HEK293T (cell line): ENCODE results near the gene FAM229A.

Experiments
- CTCF ChIA-PET: fragments of 350-600 bp; formaldehyde crosslinking; extraction: SDS; loops from one replicate; lab custom pipeline; 2021; ENCODE audit warnings: antibody characterized with exemption, inconsistent platforms; lab: Yijun Ruan, JAX
- POLR2A ChIA-PET: fragments of 350-600 bp; formaldehyde crosslinking; extraction: SDS; loops from one replicate; lab custom pipeline; 2020; ENCODE audit warnings: antibody characterized with exemption, inconsistent platforms; lab: Yijun Ruan, JAX
- DNase-seq: peaks from one replicate; pipeline ENCODE4 v3.0.0; 2012; ENCODE audit warnings: mixed read lengths; ENCODE audit errors: extremely low spot score
- ARNT ChIP-seq: fragments of 450-650 bp; IDR thresholded peaks from 2 replicates; pipeline ENCODE4 v1.6.1; 2017; ENCODE audit warnings: mild to moderate bottlenecking
- BHLHE40 ChIP-seq: fragments of 450-650 bp; IDR thresholded peaks from 2 replicates; pipeline ENCODE4 v1.6.1; 2016; ENCODE audit warnings: mild to moderate bottlenecking, moderate library complexity, borderline replicate concordance
- CTBP1 ChIP-seq: fragments of 450-650 bp; IDR thresholded peaks from 2 replicates; pipeline ENCODE4 v1.6.1; 2016; ENCODE audit warnings: borderline replicate concordance
- ELF4 ChIP-seq: fragments of 450-650 bp; IDR thresholded peaks from 2 replicates; pipeline ENCODE4 v1.6.1; 2017; ENCODE audit warnings: antibody characterized with exemption
- FOXA1 ChIP-seq: fragments of 450-650 bp; IDR thresholded peaks from 2 replicates; pipeline ENCODE4 v1.6.1; 2016; ENCODE audit warnings: mild to moderate bottlenecking
- FOXK2 ChIP-seq: fragments of 450-650 bp; IDR thresholded peaks from 2 replicates; pipeline ENCODE4 v1.6.1; 2016; ENCODE audit warnings: mild to moderate bottlenecking
- FOXM1 ChIP-seq: fragments of 450-650 bp; IDR thresholded peaks from 2 replicates; pipeline ENCODE4 v1.6.1; 2017; ENCODE audit warnings: mild to moderate bottlenecking, borderline replicate concordance
- HDGF ChIP-seq: fragments of 450-650 bp; IDR thresholded peaks from 2 replicates; pipeline ENCODE4 v1.6.1; 2017; ENCODE audit warnings: antibody characterized with exemption, borderline replicate concordance
- L3MBTL2 ChIP-seq: fragments of 450-650 bp; conservative IDR thresholded peaks from 2 replicates; pipeline ENCODE4 v1.6.1; 2016; ENCODE audit warnings: mild to moderate bottlenecking
- LEF1 ChIP-seq: fragments of 450-650 bp; IDR thresholded peaks from 2 replicates; pipeline ENCODE4 v1.6.1; 2017; ENCODE audit warnings: mild to moderate bottlenecking, borderline replicate concordance
- NFRKB ChIP-seq: fragments of 450-650 bp; IDR thresholded peaks from 2 replicates; pipeline ENCODE4 v1.6.1; 2016; ENCODE audit warnings: mild to moderate bottlenecking, moderate library complexity
- PKNOX1 ChIP-seq: fragments of 450-650 bp; IDR thresholded peaks from 2 replicates; pipeline ENCODE4 v1.6.1; 2016
- SP1 ChIP-seq: fragments of 450-650 bp; IDR thresholded peaks from 2 replicates; pipeline ENCODE4 v1.6.1; 2017
- SUZ12 ChIP-seq: fragments of 450-650 bp; IDR thresholded peaks from 2 replicates; pipeline ENCODE4 v1.6.1; 2016; ENCODE audit warnings: mild to moderate bottlenecking
- TARDBP ChIP-seq: fragments of 450-650 bp; IDR thresholded peaks from 2 replicates; pipeline ENCODE4 v1.6.1; 2016
- ZNF384 ChIP-seq: fragments of 450-650 bp; IDR thresholded peaks from 2 replicates; pipeline ENCODE4 v1.6.1; 2016

Gene FAM229A

DNA sequence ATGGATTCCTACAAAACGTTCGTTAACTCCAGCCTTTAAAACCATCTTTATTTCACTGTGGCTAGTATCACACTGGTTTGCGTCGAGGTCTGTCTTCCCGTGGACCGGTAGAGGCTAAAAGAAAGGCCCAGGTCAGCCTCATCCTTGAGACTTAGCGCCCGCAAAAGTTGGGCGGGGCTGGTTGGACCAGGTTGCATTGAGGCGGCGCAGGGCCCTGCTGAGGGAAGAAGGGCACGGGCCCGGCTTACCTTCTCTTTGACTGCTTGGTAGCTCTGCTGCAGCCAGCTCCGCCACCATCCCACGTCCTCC is 31.5 kb upstream of the FAM229A start:
- ChIA-PET CTCF (interaction anchor here (0.6 to 0.9 kb wide), 2 partner anchors 193 to 244 kb away, joined by 3 read pairs; no protein-coding TSS in a partner anchor), POLR2A (interaction anchor here (0.6 to 2.2 kb wide), 11 partner anchors 15 to 637 kb away, joined by 3 to 12 read pairs (median 4); partner anchors contain the start of genes HDAC1, MARCKSL1 and TMEM39B)
- no peak for TF ChIP-seq ZNF384
- TF ChIP-seq CTBP1, result no peak
- no peak for TF ChIP-seq LEF1
- TF ChIP-seq SUZ12, result no peak
- TF ChIP-seq FOXM1, result no peak
- TF ChIP-seq HDGF, result 0 out of 2 replicates have a peak, but pooled peaks have one; percentile 18
- no peak for TF ChIP-seq ELF4
- TF ChIP-seq SP1, result no peak
- no peak for TF ChIP-seq FOXK2
- peak; percentile 75 for DNase-seq

DNA sequence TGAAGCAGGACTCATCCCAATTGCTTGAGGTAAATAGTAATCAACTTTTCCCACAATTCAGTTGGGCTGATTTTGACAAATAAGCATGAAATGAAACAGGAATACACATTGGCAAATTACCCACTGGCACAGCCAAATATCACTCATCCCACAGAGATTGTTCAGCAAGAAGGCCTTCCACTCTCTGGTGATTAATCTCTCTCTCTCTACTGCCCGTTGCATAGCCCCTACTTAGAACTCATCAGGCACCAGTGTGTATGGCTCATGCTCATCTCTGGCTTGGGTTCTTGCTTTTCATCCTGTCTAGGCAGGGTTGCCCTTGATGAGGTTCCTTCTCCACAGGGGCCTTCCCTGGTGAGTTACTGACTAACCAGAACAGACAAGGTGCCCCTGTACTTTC is 30.9 kb upstream of the FAM229A start:
- ChIA-PET CTCF (interaction anchor here (0.5 kb wide), 1 partner anchor 20 kb away, joined by 3 read pairs; no protein-coding TSS in a partner anchor), POLR2A (interaction anchor here (0.6 kb wide), 1 partner anchor 637 kb away, joined by 4 read pairs; no protein-coding TSS in a partner anchor)
- TF ChIP-seq HDGF (no peak), SUZ12 (no peak), FOXM1 (no peak), L3MBTL2 (no peak), BHLHE40 (no peak), CTBP1 (no peak), PKNOX1 (no peak)
- no peak for DNase-seq

DNA sequence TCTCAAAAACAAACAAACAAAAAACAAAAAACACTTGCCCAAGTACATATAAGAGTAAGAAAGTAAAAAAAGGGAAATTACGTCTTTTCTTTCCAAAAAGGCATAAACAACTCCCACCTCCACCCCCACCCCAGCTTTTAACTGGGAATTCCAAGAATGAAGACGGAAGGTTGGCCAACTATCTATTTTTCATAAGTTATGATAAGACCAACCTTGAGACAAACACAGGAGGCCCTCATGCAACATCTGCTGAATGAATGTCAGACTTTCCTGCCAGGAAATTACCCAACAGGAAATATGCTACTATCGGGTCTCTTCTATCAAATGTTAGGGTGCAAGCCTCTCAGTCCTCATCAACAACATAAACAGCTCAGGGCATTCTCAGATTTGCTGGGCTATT is 30.0 kb upstream of the FAM229A start:
- DNase-seq, result no peak
- ChIA-PET CTCF (interaction anchor here (0.5 kb wide), 1 partner anchor 21 kb away, joined by 3 read pairs; no protein-coding TSS in a partner anchor), POLR2A (no interaction called here)
- TF ChIP-seq ARNT (no peak), FOXM1 (no peak), HDGF (no peak), L3MBTL2 (no peak), TARDBP (no peak), NFRKB (no peak), ELF4 (no peak)

DNA sequence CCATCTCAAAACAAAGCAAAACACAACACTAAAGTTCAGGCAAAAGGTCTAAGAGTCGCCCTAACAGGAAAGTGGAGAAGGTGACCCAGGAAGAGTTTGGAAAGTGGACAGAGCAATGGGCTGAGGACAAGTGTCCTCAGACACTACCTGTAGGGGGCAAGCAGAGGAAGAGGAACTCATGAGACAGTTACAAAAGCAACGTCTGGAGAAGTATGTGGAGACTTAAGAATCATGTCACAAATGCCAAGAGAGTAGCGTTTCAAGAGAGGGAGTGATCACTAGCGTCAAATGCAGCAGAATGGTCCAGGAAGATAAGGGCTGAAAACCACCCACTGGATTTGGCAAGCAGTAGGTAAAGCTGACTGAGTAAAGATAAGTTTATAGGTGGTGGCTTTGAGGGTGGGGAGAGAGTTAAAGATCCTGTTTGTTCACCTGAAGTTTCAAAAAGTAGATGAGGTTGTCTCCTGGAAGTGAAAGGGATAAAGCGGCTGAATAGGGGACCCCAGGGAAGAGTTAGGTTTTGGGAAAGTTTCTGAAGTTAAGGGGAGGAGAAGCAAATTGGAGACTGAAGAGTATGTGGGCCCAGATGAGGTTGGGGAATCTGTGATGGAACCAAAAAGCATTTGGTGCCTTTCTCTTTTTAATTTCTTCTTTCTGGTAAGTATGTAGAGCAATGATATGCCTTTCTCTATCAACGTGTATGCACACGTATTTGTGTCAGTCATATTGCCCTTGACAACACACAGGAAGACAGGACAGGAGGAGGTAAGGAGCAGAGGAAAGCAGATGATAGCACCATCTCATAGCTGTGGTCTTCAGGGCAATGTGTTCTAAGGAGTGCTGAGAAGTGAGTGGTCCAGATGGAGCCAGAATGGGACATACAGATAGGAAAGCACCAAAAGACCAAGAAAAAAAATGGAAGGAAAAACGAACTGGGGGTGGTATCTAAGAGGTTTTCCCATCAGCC is 28.9 kb upstream of the FAM229A start:
- POLR2A ChIA-PET, result no interaction called here
- TF ChIP-seq NFRKB (no peak), BHLHE40 (no peak), TARDBP (no peak), FOXK2 (no peak), L3MBTL2 (no peak), ARNT (no peak), ELF4 (no peak), SUZ12 (no peak), HDGF (no peak), ZNF384 (no peak)
- no peak for DNase-seq
- CTCF ChIA-PET, result no interaction called here

DNA sequence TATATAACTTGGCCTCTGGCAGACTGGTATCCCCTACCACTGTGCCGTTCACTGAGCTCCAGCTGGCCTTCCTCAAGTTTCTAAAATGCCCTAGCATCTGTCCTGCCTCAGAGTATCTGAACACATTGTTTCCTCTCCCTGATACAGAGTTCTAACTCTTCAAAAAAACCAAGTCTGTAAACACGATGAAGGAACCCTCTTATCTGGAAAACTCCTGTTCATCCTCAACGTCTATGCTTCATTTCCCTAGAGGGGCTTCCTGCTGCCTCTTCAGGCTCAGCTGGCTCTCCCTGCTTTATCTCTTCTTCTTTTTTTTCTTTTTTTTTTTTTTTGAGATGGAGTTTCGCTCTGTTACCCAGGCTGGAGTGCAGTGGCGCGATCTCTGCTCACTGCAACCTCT is 26.4 kb upstream of the FAM229A start:
- DNase-seq, result no peak
- ChIA-PET POLR2A (no interaction called here), CTCF (no interaction called here)
- TF ChIP-seq NFRKB, result no peak
- no peak for TF ChIP-seq ZNF384
- TF ChIP-seq FOXA1, result no peak
- TF ChIP-seq CTBP1, result no peak
- no peak for TF ChIP-seq HDGF
- no peak for TF ChIP-seq L3MBTL2
- TF ChIP-seq BHLHE40, result no peak
- TF ChIP-seq ARNT, result no peak
- no peak for TF ChIP-seq TARDBP
- no peak for TF ChIP-seq PKNOX1
- TF ChIP-seq SP1, result no peak
- TF ChIP-seq SUZ12, result no peak
- no peak for TF ChIP-seq LEF1
- TF ChIP-seq ELF4, result no peak
- no peak for TF ChIP-seq FOXK2
- TF ChIP-seq FOXM1, result no peak

- TF ChIP-seq SUZ12 (no peak), FOXK2 (no peak), ARNT (no peak), TARDBP (no peak), FOXM1 (no peak), L3MBTL2 (no peak), BHLHE40 (no peak), ZNF384 (no peak), SP1 (no peak), CTBP1 (no peak), PKNOX1 (no peak; the same call in 1 of the 2 replicates), LEF1 (no peak), HDGF (no peak), NFRKB (no peak), ELF4 (no peak), FOXA1 (no peak)
- CTCF ChIA-PET, result no interaction called here
- no peak for DNase-seq
- POLR2A ChIA-PET, result no interaction called here
These were observed 24.5 kb upstream of the FAM229A start for GRCh38 chr1:32386676-32387392.
